Mesenchymal stem cell (in vitro differentiated cells and primary cell): ENCODE measurements around the gene SUGCT.
A peak's percentile ranks its signal among the peaks of the same experiment; 100 is the strongest.

Experiments
- DNase-seq: peaks from one replicate; pipeline ENCODE4 v3.0.0-alpha.2; 2013
- H2AFZ ChIP-seq: one replicate; pipeline ENCODE4 v1.6.1; 2013; ENCODE audit warnings: low read depth, mild to moderate bottlenecking, control low read depth, inconsistent platforms, low read length, moderate library complexity
- H2AK5ac ChIP-seq: 2 replicates; pipeline ENCODE4 v1.6.1; 2013; ENCODE audit warnings: low read length, moderate library complexity, mild to moderate bottlenecking, inconsistent platforms; ENCODE audit not compliant: severe bottlenecking
- H2BK120ac ChIP-seq: one replicate; pipeline ENCODE4 v1.6.1; 2013; ENCODE audit warnings: low read depth, mild to moderate bottlenecking, inconsistent platforms, low read length, moderate library complexity
- H2BK12ac ChIP-seq, 2 experiments: one replicate each; pipeline ENCODE4 v1.6.1; 2013; ENCODE audit warnings: inconsistent platforms in 2 of 2, low read length in 2 of 2, mild to moderate bottlenecking in 2 of 2, moderate library complexity in 2 of 2, control low read depth in 1 of 2
- H2BK15ac ChIP-seq: one replicate; pipeline ENCODE4 v1.6.1; 2013; ENCODE audit warnings: mild to moderate bottlenecking, low read depth, inconsistent platforms; ENCODE audit not compliant: poor library complexity, severe bottlenecking
- H2BK5ac ChIP-seq: 2 replicates; pipeline ENCODE4 v1.6.1; 2013; ENCODE audit warnings: low read depth, mild to moderate bottlenecking, low read length, control low read depth, inconsistent platforms; ENCODE audit not compliant: poor library complexity, severe bottlenecking
- H3K14ac ChIP-seq, 2 experiments: one replicate each; pipeline ENCODE4 v1.6.1; 2013; ENCODE audit warnings: inconsistent platforms in 2 of 2, low read length in 2 of 2, control low read depth in 1 of 2, mild to moderate bottlenecking in 1 of 2, moderate library complexity in 1 of 2
- H3K18ac ChIP-seq, 2 experiments: one replicate each; pipeline ENCODE4 v1.6.1; 2013; ENCODE audit warnings: inconsistent platforms in 2 of 2, low read length in 2 of 2, control low read depth in 1 of 2, low read depth in 1 of 2, mild to moderate bottlenecking in 1 of 2
- H3K23ac ChIP-seq, 2 experiments: one replicate each; pipeline ENCODE4 v1.6.1; 2013; ENCODE audit warnings: inconsistent platforms in 2 of 2, low read length in 2 of 2, mild to moderate bottlenecking in 2 of 2, moderate library complexity in 2 of 2, control low read depth in 1 of 2
- H3K27ac ChIP-seq: 2 replicates; pipeline ENCODE4 v1.5.1; 2013; ENCODE audit warnings: mild to moderate bottlenecking, moderate library complexity, low read length, control low read depth, inconsistent platforms; ENCODE audit not compliant: poor library complexity, severe bottlenecking
- H3K27me3 ChIP-seq, 2 experiments: 2 replicates each; pipeline versions ENCODE4 v1.6.1 to v1.7.0; 2013; ENCODE audit warnings: low read length in 2 of 2, mild to moderate bottlenecking in 2 of 2, moderate library complexity in 2 of 2, control low read depth in 1 of 2, inconsistent platforms in 1 of 2; ENCODE audit not compliant: control insufficient read depth in 1 of 2, insufficient read depth in 1 of 2
- H3K36me3 ChIP-seq, 2 experiments: 2 replicates each; pipeline versions ENCODE4 v1.6.1 to v1.7.0; 2013; ENCODE audit warnings: low read length in 2 of 2, control low read depth in 1 of 2, inconsistent platforms in 1 of 2, low read depth in 1 of 2, mild to moderate bottlenecking in 1 of 2; ENCODE audit not compliant: insufficient read depth in 2 of 2, control insufficient read depth in 1 of 2
- H3K4ac ChIP-seq, 2 experiments: one replicate each; pipeline ENCODE4 v1.6.1; 2013; ENCODE audit warnings: inconsistent platforms in 2 of 2, low read length in 2 of 2, mild to moderate bottlenecking in 2 of 2, moderate library complexity in 2 of 2, control low read depth in 1 of 2, low read depth in 1 of 2
- H3K4me1 ChIP-seq: 2 replicates; pipeline ENCODE4 v1.6.1; 2013; ENCODE audit warnings: low read depth, low read length, control low read depth; ENCODE audit not compliant: control insufficient read depth, insufficient read depth
- H3K4me2 ChIP-seq: 2 replicates; pipeline ENCODE4 v1.6.1; 2013; ENCODE audit warnings: low read length, mild to moderate bottlenecking, inconsistent platforms; ENCODE audit not compliant: poor library complexity, severe bottlenecking
- H3K4me3 ChIP-seq, 2 experiments: 2 replicates each; pipeline versions ENCODE4 v1.5.1 to v1.7.0; 2013; ENCODE audit warnings: low read length in 2 of 2, mild to moderate bottlenecking in 2 of 2, control low read depth in 1 of 2, low read depth in 1 of 2; ENCODE audit not compliant: insufficient read depth in 1 of 2
- H3K79me1 ChIP-seq: replicated peaks from 2 replicates; pipeline ENCODE4 v1.6.1; 2013; ENCODE audit warnings: mild to moderate bottlenecking, control low read depth, low read length, inconsistent platforms; ENCODE audit not compliant: poor library complexity, severe bottlenecking
- H3K9ac ChIP-seq: 2 replicates; pipeline ENCODE4 v1.7.0; 2013; ENCODE audit warnings: mild to moderate bottlenecking, low read length, moderate library complexity
- H3K9me3 ChIP-seq: 2 replicates; pipeline ENCODE4 v1.7.0; 2013; ENCODE audit warnings: mild to moderate bottlenecking, low read length; ENCODE audit not compliant: control insufficient read depth
- H4K8ac ChIP-seq: one replicate; pipeline ENCODE4 v1.6.1; 2013; ENCODE audit warnings: inconsistent platforms, mild to moderate bottlenecking, low read length, moderate library complexity
- H4K91ac ChIP-seq: one replicate; pipeline ENCODE4 v1.6.1; 2013; ENCODE audit warnings: mild to moderate bottlenecking, low read length, inconsistent platforms
- WGBS: methylation state at CpG from one replicate; pipeline ENCODE4 v1.1.7; 2013; ENCODE audit warnings: mixed read lengths; 5-methylcytosine and 5-hydroxymethylcytosine counted together

Gene SUGCT

GRCh38 chr7:40723829-40724228, 589.0 kb downstream of the SUGCT start:
- no peak overlapping the region for H2BK12ac ChIP-seq
- H3K4me2 ChIP-seq: no peak overlapping the region
- 100% methylated on average over 1 of the region's 2 CpGs for WGBS
- H3K14ac ChIP-seq: no peak overlapping the region
- no peak overlapping the region for H3K9ac ChIP-seq
- H3K4ac ChIP-seq: no peak overlapping the region
- H4K91ac ChIP-seq: no peak overlapping the region
- H2BK5ac ChIP-seq: no peak overlapping the region
- no peak overlapping the region for H2AK5ac ChIP-seq
- no peaks in the 10 kb centered on the region for H3K9me3 ChIP-seq
- H3K79me1 ChIP-seq: no peaks in the 10 kb centered on the region
- H3K27ac ChIP-seq: no peak overlapping the region
- H3K4me3 ChIP-seq: no peak overlapping the region
- no peak for DNase-seq
- no peak overlapping the region for H2BK15ac ChIP-seq
- no peak overlapping the region for H3K23ac ChIP-seq
- no peaks in the 10 kb centered on the region for H3K36me3 ChIP-seq
- H3K18ac ChIP-seq: no peak overlapping the region
- no peak overlapping the region for H2BK120ac ChIP-seq
- no peaks in the 10 kb centered on the region for H3K27me3 ChIP-seq
- no peaks in the 10 kb centered on the region for H3K4me1 ChIP-seq
- H2AFZ ChIP-seq: no peak overlapping the region
- no peak overlapping the region for H4K8ac ChIP-seq

GRCh38 chr7:40726559-40726958, 591.8 kb downstream of the SUGCT start:
- no peak overlapping the region for H2BK5ac ChIP-seq
- H3K18ac ChIP-seq: no peak overlapping the region
- H2AFZ ChIP-seq: no peak overlapping the region
- no peak overlapping the region for H2AK5ac ChIP-seq
- no peaks in the 10 kb centered on the region for H3K79me1 ChIP-seq
- 86% methylated on average over 8 of the region's 9 CpGs for whole genome bisulfite sequencing
- H3K4ac ChIP-seq: no peak overlapping the region
- H4K8ac ChIP-seq: no peak overlapping the region
- H3K4me3 ChIP-seq: no peak overlapping the region
- no peak for DNase-seq
- no peak overlapping the region for H3K4me2 ChIP-seq
- H2BK120ac ChIP-seq: no peak overlapping the region
- no peak overlapping the region for H2BK15ac ChIP-seq
- no peaks in the 10 kb centered on the region for H3K9me3 ChIP-seq
- no peak overlapping the region for H4K91ac ChIP-seq
- H3K4me1 ChIP-seq: no peaks in the 10 kb centered on the region
- H2BK12ac ChIP-seq: no peak overlapping the region
- no peaks in the 10 kb centered on the region for H3K27me3 ChIP-seq
- no peaks in the 10 kb centered on the region for H3K36me3 ChIP-seq
- H3K27ac ChIP-seq: no peak overlapping the region
- no peak overlapping the region for H3K23ac ChIP-seq
- no peak overlapping the region for H3K14ac ChIP-seq
- H3K9ac ChIP-seq: no peak overlapping the region

GRCh38 chr7:40733114-40733513, 598.3 kb downstream of the SUGCT start:
- Histone ChIP-seq H2BK120ac (no peak overlapping the region), H4K8ac (no peak overlapping the region), H3K27me3 (no peaks in the 10 kb centered on the region), H3K18ac (peak overlapping the region in 1 of 2 experiments; percentile 49), H3K9ac (no peak overlapping the region), H3K4me1 (no peaks in the 10 kb centered on the region), H3K36me3 (no peaks in the 10 kb centered on the region), H3K79me1 (no peaks in the 10 kb centered on the region), H3K27ac (no peak overlapping the region), H3K4me2 (no peak overlapping the region), H3K23ac (no peak overlapping the region), H3K4me3 (no peak overlapping the region), H2BK5ac (no peak overlapping the region), H2BK12ac (no peak overlapping the region), H3K14ac (no peak overlapping the region), H2AFZ (no peak overlapping the region), H2BK15ac (no peak overlapping the region), H4K91ac (no peak overlapping the region), H2AK5ac (no peak overlapping the region), H3K4ac (peak overlapping the region in 1 of 2 experiments; percentile 41), H3K9me3 (no peaks in the 10 kb centered on the region)
- DNase-seq: peak; percentile 26

GRCh38 chr7:40733578-40733977, 598.8 kb downstream of the SUGCT start:
- no peak for DNase-seq
- H4K91ac ChIP-seq: no peak overlapping the region
- no peaks in the 10 kb centered on the region for H3K9me3 ChIP-seq

More at GRCh38 chr7:40733578-40733977, 598.8 kb downstream of the SUGCT start:
- no peak overlapping the region for H3K4ac ChIP-seq
- H3K14ac ChIP-seq: peak overlapping the region in 1 of 2 experiments; percentile 15
- no peak overlapping the region for H3K4me3 ChIP-seq
- H3K18ac ChIP-seq: peak overlapping the region in 1 of 2 experiments; percentile 66
- no peak overlapping the region for H3K23ac ChIP-seq
- H3K4me1 ChIP-seq: no peaks in the 10 kb centered on the region
- H3K9ac ChIP-seq: no peak overlapping the region
- no peak overlapping the region for H2BK120ac ChIP-seq
- no peak overlapping the region for H4K8ac ChIP-seq
- H2BK5ac ChIP-seq: no peak overlapping the region
- no peaks in the 10 kb centered on the region for H3K79me1 ChIP-seq
- H3K27me3 ChIP-seq: no peaks in the 10 kb centered on the region
- no peak overlapping the region for H2AK5ac ChIP-seq
- WGBS: 35% methylated on average over 4 of the region's 5 CpGs
- no peaks in the 10 kb centered on the region for H3K36me3 ChIP-seq
- no peak overlapping the region for H2BK15ac ChIP-seq
- peak overlapping the region in 1 of 2 experiments; percentile 42 for H2BK12ac ChIP-seq
- H3K27ac ChIP-seq: no peak overlapping the region
- H3K4me2 ChIP-seq: no peak overlapping the region
- no peak overlapping the region for H2AFZ ChIP-seq
